ENCODE data around the gene DPP7.

GRCh38 chr9:137128158-137128861 lies 13.8 kb upstream of the DPP7 start:
- no peak for TF ChIP-seq CTCF (IDR thresholded peaks at IDR 0.05; ENCODE audit: low read depth, low read length)
- no peak for TF ChIP-seq EZH2phosphoT487 (IDR thresholded peaks at IDR 0.05; ENCODE audit: low read depth)
